Endothelial cell of umbilical vein (primary cell): Measurements from ENCODE around the gene MOXD1.

Experiments used
- EZH2 ChIP-seq: IDR thresholded peaks from 2 replicates; pipeline ENCODE4 v1.6.1; 2012; ENCODE audit warnings: borderline replicate concordance, low read depth, mild to moderate bottlenecking, moderate library complexity, low read length, inconsistent platforms; ENCODE audit not compliant: severe bottlenecking
- TF ChIP-seq, protein P1 (sequence below), 2 donors: IDR thresholded peaks; 1 replicate in 1 of 2; 2 replicates in 1 of 2; pipeline ENCODE4 v1.5.1; 2011; ENCODE audit warnings: low read length in 2 of 2, mild to moderate bottlenecking in 2 of 2, moderate library complexity in 2 of 2, control low read depth in 1 of 2, inconsistent platforms in 1 of 2, low read depth in 1 of 2; ENCODE audit not compliant: insufficient read depth in 1 of 2; ENCODE audit errors: extremely low read depth in 1 of 2

DNA sequence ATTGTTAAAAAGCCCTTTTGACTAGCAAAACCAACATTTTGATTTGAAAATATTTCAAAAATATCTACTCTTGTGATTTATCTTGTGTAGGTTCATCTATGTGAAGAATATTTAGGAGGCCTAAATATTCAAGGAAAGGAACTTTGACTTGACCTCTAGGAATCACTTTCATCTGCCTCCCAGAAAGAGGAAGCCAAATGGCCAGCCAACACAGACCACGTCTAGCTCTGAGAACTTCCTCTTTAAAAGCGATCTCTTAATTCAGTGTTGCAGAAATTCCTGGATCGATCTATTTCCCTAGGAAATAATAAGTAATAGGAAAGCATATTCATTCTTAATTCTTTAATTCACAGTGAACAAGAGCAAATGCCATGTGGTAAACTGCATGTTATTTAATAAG, 9.6 kb upstream of the MOXD1 start:
- TF ChIP-seq, protein P1, sequence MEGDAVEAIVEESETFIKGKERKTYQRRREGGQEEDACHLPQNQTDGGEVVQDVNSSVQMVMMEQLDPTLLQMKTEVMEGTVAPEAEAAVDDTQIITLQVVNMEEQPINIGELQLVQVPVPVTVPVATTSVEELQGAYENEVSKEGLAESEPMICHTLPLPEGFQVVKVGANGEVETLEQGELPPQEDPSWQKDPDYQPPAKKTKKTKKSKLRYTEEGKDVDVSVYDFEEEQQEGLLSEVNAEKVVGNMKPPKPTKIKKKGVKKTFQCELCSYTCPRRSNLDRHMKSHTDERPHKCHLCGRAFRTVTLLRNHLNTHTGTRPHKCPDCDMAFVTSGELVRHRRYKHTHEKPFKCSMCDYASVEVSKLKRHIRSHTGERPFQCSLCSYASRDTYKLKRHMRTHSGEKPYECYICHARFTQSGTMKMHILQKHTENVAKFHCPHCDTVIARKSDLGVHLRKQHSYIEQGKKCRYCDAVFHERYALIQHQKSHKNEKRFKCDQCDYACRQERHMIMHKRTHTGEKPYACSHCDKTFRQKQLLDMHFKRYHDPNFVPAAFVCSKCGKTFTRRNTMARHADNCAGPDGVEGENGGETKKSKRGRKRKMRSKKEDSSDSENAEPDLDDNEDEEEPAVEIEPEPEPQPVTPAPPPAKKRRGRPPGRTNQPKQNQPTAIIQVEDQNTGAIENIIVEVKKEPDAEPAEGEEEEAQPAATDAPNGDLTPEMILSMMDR (IDR thresholded peaks at IDR 0.05; ENCODE audit: extremely low read depth in 1 of 2, insufficient read depth in 1 of 2, low read depth in 1 of 2, low read length in 2 of 2), result no peak
- TF ChIP-seq EZH2, result no peak
